ENCODE results near the gene PNPT1. TPM values are rescaled to one million over a fixed set of nuclear protein-coding genes. Genes with fewer than 3 reads are reported as not detected.

The PNPT1 gene
- total and polyA plus RNA-seq, 2 of the 4 experiments (the other 2 are of a cell fraction) = 11.2 to 14.3 TPM

GRCh38 chr2:55710025-55710424 is 16.4 kb upstream of the PNPT1 start:
- in situ Hi-C loops (cut with MboI; ENCODE audit: low sequenced_read_pairs) = loop anchor here (10.0 to 25.0 kb wide), 2 partner anchors 425 to 1802 kb away; no protein-coding TSS in a partner anchor

More at GRCh38 chr2:55710025-55710424, 16.4 kb upstream of the PNPT1 start:
- Histone ChIP-seq H4K5ac (ENCODE audit: low read depth, low read length) (no peak overlapping the region), H3K4me2 (ENCODE audit: low read depth, low read length) (no peak overlapping the region), H3K27ac (ENCODE audit: insufficient read depth, low read length) (no peak overlapping the region), H4K8ac (ENCODE audit: low read depth in 2 of 2, low read length in 2 of 2) (no peak overlapping the region), H3K79me1 (ENCODE audit: low read depth in 1 of 2, low read length in 2 of 2) (no peaks in the 10 kb centered on the region), H4K20me1 (ENCODE audit: insufficient read depth, low read length) (no peaks in the 10 kb centered on the region), H2BK15ac (ENCODE audit: low read depth, low read length) (no peak overlapping the region), H3K4ac (ENCODE audit: low read depth, low read length) (no peak overlapping the region), H2AK5ac (ENCODE audit: low read depth, low read length) (no peak overlapping the region), H4K91ac (ENCODE audit: insufficient read depth, low read depth, low read length) (no peak overlapping the region), H3K36me3 (ENCODE audit: control insufficient read depth, insufficient read depth, low read length) (no peaks in the 10 kb centered on the region), H3K18ac (ENCODE audit: low read depth, low read length) (no peak overlapping the region), H3K9me1 (ENCODE audit: insufficient read depth, low read length) (no peaks in the 10 kb centered on the region), H3K9ac (ENCODE audit: low read depth, low read length) (no peak overlapping the region), H2BK120ac (ENCODE audit: low read depth, low read length) (no peak overlapping the region), H3K14ac (replicated peaks; ENCODE audit: low read depth, low read length) (no peak overlapping the region), H2BK5ac (ENCODE audit: low read depth, low read length, poor library complexity, severe bottlenecking) (no peak overlapping the region), H3K9me3 (ENCODE audit: control insufficient read depth, insufficient read depth, low read length) (no peaks in the 10 kb centered on the region), H3K27me3 (ENCODE audit: control insufficient read depth, insufficient read depth, low read length) (peaks cover 5% of the 10 kb centered on the region), H2AFZ (replicated peaks; ENCODE audit: low read length, poor library complexity) (no peak overlapping the region), H3K56ac (ENCODE audit: extremely low read depth, insufficient read depth, low read length) (no peak overlapping the region), H3K4me1 (ENCODE audit: control insufficient read depth, insufficient read depth, low read length) (no peaks in the 10 kb centered on the region), H2AK9ac (replicated peaks; ENCODE audit: low read depth, low read length, poor library complexity) (no peak overlapping the region), H3K4me3 (ENCODE audit: insufficient read depth, low read depth, low read length) (no peak overlapping the region), H3K23ac (ENCODE audit: low read depth, low read length) (no peak overlapping the region), H2BK20ac (ENCODE audit: low read depth, low read length) (no peak overlapping the region)
- no TSS peak for BruUV-seq (replicated peaks)
- ChIA-PET CTCF (interaction anchor here (2.4 kb wide), 1 partner anchor 8 kb away, joined by 10 read pairs; no protein-coding TSS in a partner anchor), POLR2A (ENCODE audit: unreplicated experiment) (no interaction called here)
- ATAC-seq (ENCODE audit: low read depth) (no peak), DNase-seq (no peak)
- dilution Hi-C loops (cut with HindIII; ENCODE audit: low sequenced_read_pairs, unreplicated experiment) (loop anchor here (25.0 kb wide), 1 partner anchor 302 kb away; no protein-coding TSS in a partner anchor), intact Hi-C loops (cut with micrococcal nuclease) (loop anchor here (10.0 kb wide), 1 partner anchor 155 kb away; no protein-coding TSS in a partner anchor)
- TF ChIP-seq CTCF (conservative IDR thresholded peaks at IDR 0.05; ENCODE audit: low read depth, low read length) (no peak), POLR2A (IDR thresholded peaks at IDR 0.05; ENCODE audit: low read depth, low read length) (no peak), SMC3 (IDR thresholded peaks at IDR 0.05; ENCODE audit: low read depth, low read length) (no peak), BHLHE40 (IDR thresholded peaks at IDR 0.05; ENCODE audit: low read depth, low read length) (no peak), RAD21 (IDR thresholded peaks at IDR 0.05; ENCODE audit: low read length) (no peak), FOS (IDR thresholded peaks at IDR 0.05; ENCODE audit: low read depth, low read length) (no peak), USF2 (IDR thresholded peaks at IDR 0.05; ENCODE audit: low read depth, low read length) (no peak), ELK1 (IDR thresholded peaks at IDR 0.05; ENCODE audit: borderline replicate concordance, low read depth, low read length) (no peak), NFE2L2 (IDR thresholded peaks at IDR 0.05; ENCODE audit: low read depth, low read length) (no peak), CEBPB (IDR thresholded peaks at IDR 0.05; ENCODE audit: low read depth, low read length) (no peak), MAZ (IDR thresholded peaks at IDR 0.05; ENCODE audit: borderline replicate concordance, low read depth, low read length) (no peak), CHD1 (IDR thresholded peaks at IDR 0.05; ENCODE audit: low read depth, low read length) (no peak), RCOR1 (IDR thresholded peaks at IDR 0.05; ENCODE audit: insufficient replicate concordance, low read length) (no peak), MXI1 (IDR thresholded peaks at IDR 0.05; ENCODE audit: borderline replicate concordance, low read depth, low read length) (no peak), MAFK (IDR thresholded peaks at IDR 0.05; ENCODE audit: low read depth, low read length) (no peak), RFX5 (IDR thresholded peaks at IDR 0.05; ENCODE audit: low read depth, low read length) (no peak)

Data from IMR-90 (cell line).